GM21515 (cell line): ENCODE measurements around the gene CBFA2T2.
A peak's percentile ranks its signal among the peaks of the same experiment; 100 is the strongest.
"Not testable (repeated sequence)": the region's sequence is repeated elsewhere in the genome, so short reads cannot be mapped to it uniquely, and the experiment has no call there.

Experiments
- ATAC-seq: cut with Tn5 transposase; IDR thresholded peaks from one replicate; pipeline ENCODE4 v1.9.1; 2021; ENCODE audit not compliant: unreplicated experiment

CBFA2T2 gene

GRCh38 chr20:33470457-33470856 lies 19.4 kb upstream of the CBFA2T2 start:
- ATAC-seq, result no peak

GRCh38 chr20:33470866-33471265 lies 19.0 kb upstream of the CBFA2T2 start:
- no peak for ATAC-seq

- no peak for ATAC-seq
Observed at GRCh38 chr20:33472868-33473435, 16.9 kb upstream of the CBFA2T2 start.

DNA sequence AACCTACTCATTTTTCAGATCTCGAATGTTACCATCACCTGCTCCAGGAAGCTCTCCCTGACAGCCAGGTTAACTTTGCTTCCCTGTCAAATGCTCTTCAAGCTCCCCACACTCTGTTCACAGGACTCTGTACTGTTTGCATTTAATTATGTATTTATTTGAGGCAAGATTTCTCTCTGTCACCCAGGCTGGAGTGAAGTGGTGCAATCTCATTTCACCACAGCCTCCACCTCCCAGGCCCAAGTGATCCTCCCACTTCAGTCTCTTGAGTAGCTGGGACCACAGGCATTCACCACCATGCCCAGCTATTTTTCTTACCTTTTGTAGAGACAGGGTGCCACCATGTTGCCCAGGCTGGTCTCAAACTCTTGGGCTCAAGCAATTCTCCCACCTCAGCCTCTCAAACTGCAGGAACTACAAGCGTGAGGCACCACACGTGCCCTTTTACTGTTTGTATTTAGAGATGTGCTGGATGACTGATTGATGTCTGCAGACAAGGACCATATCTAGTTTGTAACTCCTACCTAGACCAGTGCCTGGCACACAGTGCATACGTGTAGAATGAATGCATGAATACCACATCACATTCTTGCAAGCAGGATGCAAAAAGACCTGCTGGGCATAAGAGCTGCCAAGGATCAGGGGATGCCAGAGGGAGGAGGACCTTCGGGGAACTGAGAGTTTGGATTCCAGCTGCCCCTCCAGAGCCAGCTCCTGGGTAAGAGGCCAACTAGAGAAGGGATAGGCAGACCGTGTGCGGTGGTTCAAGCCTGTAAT lies 15.6 kb upstream of the CBFA2T2 start:
- no peak for ATAC-seq

- ATAC-seq, result no peak
Observed at GRCh38 chr20:33474963-33475362, 14.9 kb upstream of the CBFA2T2 start.

GRCh38 chr20:33475381-33476152 lies 14.3 kb upstream of the CBFA2T2 start:
- ATAC-seq, result no peak

DNA sequence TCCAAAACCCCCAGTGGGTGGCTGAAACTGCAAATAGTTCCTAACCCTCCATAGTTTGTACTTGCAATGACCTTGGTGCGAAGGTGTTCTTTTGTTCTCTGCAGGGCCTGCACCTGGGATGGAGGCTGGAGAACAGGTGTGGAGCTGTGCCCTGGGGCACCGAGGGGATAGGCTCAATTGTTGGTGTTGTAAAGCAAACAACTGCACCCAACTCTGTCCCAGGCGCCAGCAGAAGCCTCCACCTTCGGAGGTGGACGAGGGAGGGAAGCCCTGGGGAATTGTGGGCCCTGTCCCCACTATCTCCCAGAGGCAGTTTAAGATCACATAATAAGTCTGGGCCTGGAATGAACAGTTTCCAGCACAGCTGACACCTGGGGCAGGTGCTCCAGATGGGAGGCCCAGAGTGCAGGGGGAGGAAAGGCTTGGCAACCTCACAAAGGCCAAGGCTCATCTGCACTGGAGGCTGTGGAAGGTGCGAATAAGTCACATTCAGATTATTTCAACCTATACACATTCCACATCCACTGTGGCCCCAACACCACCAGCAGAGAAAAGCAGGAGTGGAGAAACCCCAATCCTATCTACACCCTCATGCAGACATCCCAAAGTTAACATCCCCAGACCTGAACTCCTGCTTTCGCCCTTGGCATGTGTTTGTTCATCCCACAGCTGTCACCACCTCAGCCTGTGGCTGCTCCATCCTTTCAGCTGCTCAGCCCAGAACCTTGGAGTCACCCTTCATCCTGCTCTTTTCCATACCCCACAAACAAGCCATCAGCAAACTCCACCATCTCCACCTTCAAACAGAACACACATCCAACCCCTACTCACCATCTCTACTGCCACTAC lies 12.3 kb upstream of the CBFA2T2 start:
- no peak for ATAC-seq

- ATAC-seq, result no peak
Observed at GRCh38 chr20:33480048-33480447, 9.8 kb upstream of the CBFA2T2 start.

GRCh38 chr20:33481431-33481941 lies 8.4 kb upstream of the CBFA2T2 start:
- no peak for ATAC-seq

DNA sequence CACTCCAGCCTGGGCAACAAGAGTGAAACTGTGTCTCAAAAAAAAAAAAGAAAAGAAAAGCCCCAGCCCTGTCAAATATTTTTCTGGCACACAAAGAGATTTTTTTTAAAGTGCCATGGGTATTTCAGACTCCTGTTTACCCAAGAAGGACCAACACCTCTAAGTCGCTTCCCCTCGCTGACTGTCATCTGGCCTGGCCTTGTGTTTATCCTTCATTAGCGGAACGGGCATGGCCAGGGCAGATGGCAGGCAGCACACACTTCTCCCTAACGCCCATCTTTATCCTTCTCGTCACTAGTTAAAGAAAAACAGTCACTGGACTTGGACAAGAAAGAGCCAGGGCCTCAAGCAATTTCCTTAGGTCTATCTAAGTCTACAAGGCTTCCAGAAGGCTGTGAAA lies 7.3 kb upstream of the CBFA2T2 start:
- no peak for ATAC-seq

DNA sequence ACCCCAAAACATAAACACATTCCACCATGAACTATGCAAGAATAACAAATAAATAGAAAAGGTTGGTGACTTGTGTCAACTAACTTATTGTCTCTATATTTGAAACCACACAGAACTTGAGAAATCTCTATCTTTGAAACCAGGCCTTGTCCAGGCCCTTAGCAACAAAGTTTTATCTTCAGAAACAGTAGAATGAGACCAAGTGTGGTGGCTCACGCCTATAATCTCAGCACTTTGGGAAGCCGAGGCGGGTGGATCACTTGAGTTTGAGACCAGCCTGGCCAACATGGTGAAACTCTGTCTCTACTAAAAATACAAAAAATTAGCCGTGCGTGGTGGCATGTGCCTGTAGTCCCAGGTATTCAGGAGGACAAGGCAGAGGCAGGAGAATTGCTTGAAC lies 6.7 kb upstream of the CBFA2T2 start:
- ATAC-seq, result not testable (repeated sequence)

DNA sequence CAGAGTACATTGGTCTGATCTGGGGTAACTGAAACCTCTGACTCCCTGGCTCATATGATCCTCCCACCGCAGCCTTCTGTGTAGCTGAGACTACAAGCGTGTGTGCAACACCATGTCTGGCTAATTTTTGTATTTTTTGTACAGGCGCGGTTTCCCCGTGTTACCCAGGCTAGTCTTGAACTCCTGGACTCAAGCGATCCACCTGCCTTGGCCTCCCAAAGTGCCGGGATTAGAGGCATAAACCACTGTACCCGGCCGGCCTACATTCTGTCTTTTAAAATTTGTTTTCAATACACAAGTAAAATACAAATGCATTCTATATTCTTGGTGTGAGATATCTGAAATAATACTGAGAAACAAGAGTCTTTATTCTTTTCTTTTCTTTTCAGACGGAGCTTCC lies 1.7 kb upstream of the CBFA2T2 start:
- no peak for ATAC-seq

- ATAC-seq, result not testable (repeated sequence)
Observed at GRCh38 chr20:33488661-33489494, 1.0 kb upstream of the CBFA2T2 start.

DNA sequence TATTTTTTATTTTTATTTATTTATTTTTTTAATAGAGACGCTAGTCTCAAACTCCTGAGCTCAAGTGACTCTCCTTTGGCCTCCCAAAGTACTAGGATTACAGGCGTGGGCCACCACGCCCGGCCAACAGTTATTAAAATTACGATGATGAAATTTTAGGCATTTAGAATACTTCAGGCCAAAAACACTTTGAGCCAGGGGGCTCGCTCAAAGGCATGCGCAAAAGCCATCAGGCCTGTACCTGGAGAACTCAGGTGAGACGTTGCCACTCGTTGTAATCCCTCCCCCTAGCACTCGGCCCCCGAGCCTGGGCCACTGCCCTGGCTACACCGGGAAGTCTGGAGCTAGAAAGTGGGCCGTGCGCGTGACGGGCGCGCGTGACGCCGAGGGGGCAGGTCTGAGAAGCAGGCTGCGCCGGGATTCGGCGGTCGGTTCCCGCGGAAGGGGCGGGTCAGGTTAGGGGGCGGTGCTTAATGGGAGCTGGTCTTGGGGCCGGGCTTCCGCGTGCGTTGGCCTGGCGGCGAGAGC lies 337 bp upstream of the CBFA2T2 start:
- peak; percentile 89 for ATAC-seq

DNA sequence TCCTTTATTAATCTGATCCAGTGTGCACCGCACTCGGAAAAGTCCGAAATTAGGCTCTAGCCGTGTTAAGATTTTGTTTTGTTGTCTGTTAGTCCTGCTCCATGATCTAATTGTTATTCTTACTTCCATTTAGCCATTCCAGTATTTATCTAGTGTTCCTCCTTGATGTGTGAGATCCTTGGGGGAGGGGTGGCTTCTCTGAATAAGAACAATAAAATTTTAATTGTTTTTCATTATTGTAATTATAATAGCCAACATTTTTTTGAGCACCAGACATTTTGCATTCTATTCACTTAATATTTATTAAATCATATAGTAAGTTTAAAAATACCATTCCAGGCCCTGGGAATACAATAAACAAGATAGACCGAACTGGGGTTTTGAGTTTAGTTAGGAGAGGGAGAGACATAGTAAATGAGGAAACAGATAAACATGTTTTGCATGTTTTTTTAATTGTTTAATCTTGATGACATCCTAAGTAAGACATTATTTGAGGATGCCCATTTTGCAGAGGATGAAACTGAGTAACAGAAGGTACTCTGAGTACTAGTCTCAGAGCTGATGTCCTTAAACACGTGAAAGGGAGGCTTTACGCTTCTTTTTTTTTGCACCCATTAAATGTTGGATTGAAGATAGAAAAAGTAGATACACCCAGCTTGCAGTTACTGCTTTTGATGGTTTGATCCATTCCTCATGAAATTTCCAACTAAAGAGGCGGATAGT lies 1.2 kb downstream of the CBFA2T2 start:
- no peak for ATAC-seq

DNA sequence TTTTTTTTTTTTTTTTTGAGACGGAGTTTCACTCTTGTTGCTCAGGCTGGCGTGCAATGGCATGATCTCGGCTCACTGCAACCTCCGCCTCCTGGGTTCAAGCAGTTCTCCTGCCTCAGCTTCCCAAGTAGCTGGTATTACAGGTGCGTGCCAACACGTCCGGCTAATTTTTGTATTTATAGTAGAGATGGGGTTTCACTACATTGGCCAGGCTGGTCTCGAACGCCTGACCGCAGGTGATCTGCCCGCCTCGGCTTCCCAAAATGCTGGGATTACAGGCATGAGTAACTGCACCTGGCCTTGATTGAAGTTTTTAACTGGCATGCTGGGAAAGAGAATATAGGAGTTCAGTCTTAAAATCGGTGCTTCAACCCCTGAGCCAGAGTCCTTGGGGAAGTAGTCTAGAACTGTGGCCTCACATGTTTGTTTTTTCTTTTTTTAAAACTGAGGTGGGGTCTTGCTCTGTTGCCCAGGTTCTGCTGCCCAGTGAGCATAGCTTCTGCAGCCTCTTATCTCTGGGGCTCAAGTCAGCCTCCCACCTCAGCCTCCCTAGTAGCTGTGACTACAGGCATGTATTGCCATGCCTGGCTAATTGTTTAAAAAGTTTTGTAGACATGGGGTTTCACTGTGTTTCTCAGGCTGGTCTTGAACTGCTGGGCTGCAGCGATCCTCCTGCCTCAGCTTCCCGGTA lies 3.3 kb downstream of the CBFA2T2 start:
- no peak for ATAC-seq

DNA sequence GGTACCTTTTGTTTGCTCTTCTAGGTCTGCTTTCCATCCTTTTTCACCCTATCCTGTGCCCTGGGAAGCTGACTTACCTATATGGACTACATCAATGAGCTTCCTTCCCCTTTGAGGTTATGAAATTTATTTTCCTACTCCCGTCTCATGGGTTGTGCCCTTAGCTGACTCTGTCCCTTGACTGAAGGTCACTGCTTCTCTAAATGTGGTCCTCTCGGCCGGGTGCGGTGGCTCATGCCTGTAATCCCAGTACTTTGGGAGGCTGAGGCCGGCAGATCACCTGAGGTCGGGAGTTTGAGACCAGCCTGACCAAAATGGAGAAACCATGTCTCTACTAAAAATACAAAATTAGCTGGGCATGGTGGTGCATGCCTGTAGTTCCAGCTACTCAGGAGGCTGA lies 6.9 kb downstream of the CBFA2T2 start:
- not testable (repeated sequence) for ATAC-seq

DNA sequence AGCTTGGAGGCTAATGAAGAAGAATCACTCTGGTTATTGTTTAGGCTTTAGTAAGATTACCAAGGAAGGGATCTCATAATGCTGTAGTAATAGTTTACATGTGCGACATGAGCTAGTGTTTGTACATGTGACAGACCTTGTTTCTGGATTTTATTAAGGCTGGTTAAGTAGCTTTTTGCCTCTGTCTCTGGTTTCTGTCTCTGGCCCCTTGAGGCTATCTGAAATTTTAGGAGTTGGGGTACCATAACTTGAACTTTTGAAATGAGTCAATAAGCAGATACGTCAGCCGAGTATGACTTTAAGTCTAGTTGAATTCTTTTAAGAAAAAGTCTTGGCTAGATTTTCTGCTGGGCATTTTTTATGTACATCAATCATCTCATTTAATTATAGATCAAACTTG lies 9.5 kb downstream of the CBFA2T2 start:
- no peak for ATAC-seq

- no peak for ATAC-seq
Observed at GRCh38 chr20:33501000-33501399, 11.1 kb downstream of the CBFA2T2 start.
